ENCODE data around the gene IFI27.

- TF ChIP-seq POLR2A (IDR thresholded peaks at IDR 0.05): no peak
- TF ChIP-seq, protein P1, sequence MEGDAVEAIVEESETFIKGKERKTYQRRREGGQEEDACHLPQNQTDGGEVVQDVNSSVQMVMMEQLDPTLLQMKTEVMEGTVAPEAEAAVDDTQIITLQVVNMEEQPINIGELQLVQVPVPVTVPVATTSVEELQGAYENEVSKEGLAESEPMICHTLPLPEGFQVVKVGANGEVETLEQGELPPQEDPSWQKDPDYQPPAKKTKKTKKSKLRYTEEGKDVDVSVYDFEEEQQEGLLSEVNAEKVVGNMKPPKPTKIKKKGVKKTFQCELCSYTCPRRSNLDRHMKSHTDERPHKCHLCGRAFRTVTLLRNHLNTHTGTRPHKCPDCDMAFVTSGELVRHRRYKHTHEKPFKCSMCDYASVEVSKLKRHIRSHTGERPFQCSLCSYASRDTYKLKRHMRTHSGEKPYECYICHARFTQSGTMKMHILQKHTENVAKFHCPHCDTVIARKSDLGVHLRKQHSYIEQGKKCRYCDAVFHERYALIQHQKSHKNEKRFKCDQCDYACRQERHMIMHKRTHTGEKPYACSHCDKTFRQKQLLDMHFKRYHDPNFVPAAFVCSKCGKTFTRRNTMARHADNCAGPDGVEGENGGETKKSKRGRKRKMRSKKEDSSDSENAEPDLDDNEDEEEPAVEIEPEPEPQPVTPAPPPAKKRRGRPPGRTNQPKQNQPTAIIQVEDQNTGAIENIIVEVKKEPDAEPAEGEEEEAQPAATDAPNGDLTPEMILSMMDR (IDR thresholded peaks at IDR 0.05 in 4 of 5, conservative IDR thresholded peaks at IDR 0.05 in 1 of 5): no peak
These were observed 7.6 kb upstream of the IFI27 start for GRCh38 chr14:94102768-94103482.
